Urinary bladder (tissue), 4 donors: ENCODE measurements around the gene AP1M2. TPM values are rescaled to one million over a fixed set of nuclear protein-coding genes. Genes with fewer than 3 reads are reported as not detected.

Experiments
- DNase-seq: peaks from one replicate; pipeline ENCODE4 v3.0.0-alpha.2; 2015; ENCODE audit errors: extremely low spot score
- H3K27ac ChIP-seq: one replicate; pipeline ENCODE4 v1.5.1; 2013; ENCODE audit warnings: low read depth, mild to moderate bottlenecking, moderate library complexity
- H3K36me3 ChIP-seq: one replicate; pipeline ENCODE4 v1.6.1; 2013; ENCODE audit warnings: mild to moderate bottlenecking, moderate library complexity; ENCODE audit not compliant: insufficient read depth
- H3K4me1 ChIP-seq: one replicate; pipeline ENCODE4 v1.6.1; 2013; ENCODE audit warnings: mild to moderate bottlenecking, moderate library complexity; ENCODE audit not compliant: insufficient read depth
- H3K4me3 ChIP-seq: one replicate; pipeline ENCODE4 v1.5.1; 2013; ENCODE audit warnings: low read depth, low read length
- WGBS: extraction: QIAGEN DNeasy Blood & Tissue Kit; methylation state at CpG from one replicate; pipeline ENCODE4 v1.1.7; 2013; 5-methylcytosine and 5-hydroxymethylcytosine counted together
- polyA plus RNA-seq: library from polyadenylated mRNA; stranded (reverse); fragments of 200-250 nt; gene quantifications from one replicate; pipeline ENCODE4 v1.2.3, GENCODE V29; 2013
- total RNA-seq: library from RNA; depleted of rRNA; stranded (reverse); fragments of >200 nt; gene quantifications from one replicate; pipeline ENCODE4 v1.2.3, GENCODE V29; 2014
- donor health status: healthy with polysubstance abuse.
- donor health status: healthy.

Gene AP1M2
- 9.4 TPM for total RNA-seq
- polyA plus RNA-seq = 9.3 TPM

- Histone ChIP-seq H3K27ac (no peak within 1 kb of the TSS), H3K4me1 (no peaks in the 10 kb centered on the region), H3K4me3 (peak within 1 kb of the TSS; percentile 19), H3K36me3 (no peaks in the 10 kb centered on the region)
- 16% methylated on average over 35 of the region's 35 CpGs for WGBS
- no peak for DNase-seq
These were observed at the start of gene AP1M2 for GRCh38 chr19:10587022-10587838. Gene AP1M2, minus strand, starts transcription at chr19:10587312. Its CDS starts 81 bp downstream, at chr19:10587231.

DNA sequence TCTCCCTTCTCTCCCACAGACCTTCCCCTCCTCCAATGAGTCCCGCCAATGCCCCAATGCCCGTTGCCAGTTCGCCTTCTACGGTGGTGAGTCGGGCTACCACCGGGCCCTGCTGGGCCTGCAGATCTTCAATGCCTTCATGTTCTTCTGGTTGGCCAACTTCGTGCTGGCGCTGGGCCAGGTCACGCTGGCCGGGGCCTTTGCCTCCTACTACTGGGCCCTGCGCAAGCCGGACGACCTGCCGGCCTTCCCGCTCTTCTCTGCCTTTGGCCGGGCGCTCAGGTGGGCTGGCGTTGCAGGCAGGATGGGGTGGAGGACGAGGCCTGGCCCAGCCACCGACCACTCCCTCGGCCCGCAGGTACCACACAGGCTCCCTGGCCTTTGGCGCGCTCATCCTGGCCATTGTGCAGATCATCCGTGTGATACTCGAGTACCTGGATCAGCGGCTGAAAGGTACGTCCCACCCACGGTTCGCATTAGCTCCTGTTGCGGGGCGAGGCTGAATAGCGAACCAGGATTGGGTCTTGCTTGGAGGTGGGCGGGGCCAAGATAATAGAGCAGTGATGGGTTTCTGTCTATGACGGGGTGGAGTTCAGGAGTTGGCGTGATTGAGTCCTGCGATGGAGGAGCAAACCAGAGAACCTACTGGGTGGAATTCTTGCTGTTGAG is 49.3 kb upstream of the AP1M2 start:
- H3K4me1 ChIP-seq = no peaks in the 10 kb centered on the region
- no peak overlapping the region for H3K27ac ChIP-seq
- WGBS = 90% methylated on average over 37 of the region's 37 CpGs
- no peak for DNase-seq
- no peak overlapping the region for H3K4me3 ChIP-seq
- H3K36me3 ChIP-seq = peaks cover 12% of the 10 kb centered on the region

- H3K4me1 ChIP-seq = no peaks in the 10 kb centered on the region
- peaks cover 12% of the 10 kb centered on the region for H3K36me3 ChIP-seq
- no peak overlapping the region for H3K27ac ChIP-seq
- WGBS = 86% methylated on average over 6 of the region's 6 CpGs
- no peak overlapping the region for H3K4me3 ChIP-seq
- DNase-seq = no peak
These were observed 47.9 kb upstream of the AP1M2 start for GRCh38 chr19:10634963-10635362.

GRCh38 chr19:10634430-10634829 is 47.3 kb upstream of the AP1M2 start:
- 92% methylated on average over 7 of the region's 7 CpGs for WGBS

DNA sequence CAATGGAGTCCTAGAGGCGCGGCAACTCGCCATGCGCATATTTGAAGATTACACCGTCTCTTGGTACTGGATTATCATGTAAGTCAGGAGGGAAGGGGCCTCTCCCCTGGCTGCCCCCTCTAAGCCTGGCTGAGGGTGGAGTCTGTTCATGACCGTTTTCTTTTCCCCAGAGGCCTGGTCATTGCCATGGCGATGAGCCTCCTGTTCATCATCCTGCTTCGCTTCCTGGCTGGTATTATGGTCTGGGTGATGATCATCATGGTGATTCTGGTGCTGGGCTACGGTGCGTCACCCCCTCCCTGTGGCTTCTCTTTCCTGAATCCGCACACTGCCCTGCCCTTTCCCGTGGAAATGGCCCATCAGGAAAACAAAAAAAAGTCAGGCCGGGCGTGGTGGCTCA is 44.8 kb upstream of the AP1M2 start:
- no peak overlapping the region for H3K4me3 ChIP-seq
- H3K27ac ChIP-seq = no peak overlapping the region
- no peak for DNase-seq
- H3K36me3 ChIP-seq = peaks cover 12% of the 10 kb centered on the region
- no peaks in the 10 kb centered on the region for H3K4me1 ChIP-seq
- 84% methylated on average over 14 of the region's 14 CpGs for WGBS

More at GRCh38 chr19:10634430-10634829, 47.3 kb upstream of the AP1M2 start:
- peaks cover 12% of the 10 kb centered on the region for H3K36me3 ChIP-seq
- no peaks in the 10 kb centered on the region for H3K4me1 ChIP-seq
- no peak for DNase-seq
- no peak overlapping the region for H3K4me3 ChIP-seq
- H3K27ac ChIP-seq = no peak overlapping the region

GRCh38 chr19:10625762-10626138 is 38.6 kb upstream of the AP1M2 start:
- Histone ChIP-seq H3K4me3 (peak overlapping the region; percentile 53), H3K36me3 (no peaks in the 10 kb centered on the region), H3K4me1 (no peaks in the 10 kb centered on the region), H3K27ac (peak overlapping the region; percentile 78)
- 19% methylated on average over 10 of the region's 10 CpGs for WGBS
- no peak for DNase-seq

GRCh38 chr19:10625003-10625761 is 38.1 kb upstream of the AP1M2 start, which contains the start of gene SLC44A2:
Gene SLC44A2, plus strand, starts transcription at chr19:10625553. Its CDS starts 81 bp downstream, at chr19:10625634.
- 13% methylated on average over 53 of the region's 53 CpGs for WGBS
- H3K27ac ChIP-seq = peak within 1 kb of the TSS; percentile 78

GRCh38 chr19:10624585-10624984 is 37.5 kb upstream of the AP1M2 start:
- H3K27ac ChIP-seq = no peak overlapping the region
- no peaks in the 10 kb centered on the region for H3K36me3 ChIP-seq
- no peaks in the 10 kb centered on the region for H3K4me1 ChIP-seq
- WGBS = 75% methylated on average over 6 of the region's 6 CpGs
- no peak for DNase-seq
- no peak overlapping the region for H3K4me3 ChIP-seq

More at GRCh38 chr19:10625003-10625761, 38.1 kb upstream of the AP1M2 start, which contains the start of gene SLC44A2:
- H3K4me3 ChIP-seq = peak within 1 kb of the TSS; percentile 53
- no peaks in the 10 kb centered on the region for H3K36me3 ChIP-seq
- H3K4me1 ChIP-seq = no peaks in the 10 kb centered on the region
- peak; percentile 26 for DNase-seq

DNA sequence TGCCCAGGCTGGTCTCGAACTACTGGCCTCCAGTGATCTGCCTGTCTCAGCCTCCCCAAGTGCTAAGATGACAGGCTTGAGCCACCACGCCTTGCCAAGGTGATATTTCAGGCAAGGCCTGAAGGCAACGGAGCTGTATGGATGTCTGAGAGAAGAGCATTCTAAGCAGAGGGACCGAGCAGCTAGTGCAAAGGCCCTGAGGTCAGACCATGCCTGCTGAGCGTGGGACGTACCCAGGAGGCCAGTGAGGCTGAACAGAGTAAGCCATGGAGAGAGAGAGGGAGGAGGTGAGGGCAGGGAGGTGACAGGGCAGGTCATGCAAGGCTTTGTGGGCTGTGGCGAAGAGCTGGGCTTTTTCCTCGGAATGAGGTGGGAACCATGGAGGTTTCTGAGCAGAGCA is 34.9 kb upstream of the AP1M2 start:
- 97% methylated on average over 8 of the region's 8 CpGs for WGBS
- no peak for DNase-seq
- Histone ChIP-seq H3K4me3 (no peak overlapping the region), H3K36me3 (no peaks in the 10 kb centered on the region), H3K4me1 (no peaks in the 10 kb centered on the region), H3K27ac (no peak overlapping the region)

GRCh38 chr19:10620786-10621185 is 33.7 kb upstream of the AP1M2 start:
- Histone ChIP-seq H3K36me3 (no peaks in the 10 kb centered on the region), H3K27ac (no peak overlapping the region), H3K4me3 (no peak overlapping the region), H3K4me1 (no peaks in the 10 kb centered on the region)
- WGBS = 95% methylated on average over 4 of the region's 4 CpGs
- DNase-seq = no peak

GRCh38 chr19:10618846-10619245 is 31.7 kb upstream of the AP1M2 start:
- no peak overlapping the region for H3K27ac ChIP-seq
- WGBS = 97% methylated on average over 8 of the region's 8 CpGs
- no peak for DNase-seq
- no peaks in the 10 kb centered on the region for H3K36me3 ChIP-seq
- no peak overlapping the region for H3K4me3 ChIP-seq
- H3K4me1 ChIP-seq = no peaks in the 10 kb centered on the region

DNA sequence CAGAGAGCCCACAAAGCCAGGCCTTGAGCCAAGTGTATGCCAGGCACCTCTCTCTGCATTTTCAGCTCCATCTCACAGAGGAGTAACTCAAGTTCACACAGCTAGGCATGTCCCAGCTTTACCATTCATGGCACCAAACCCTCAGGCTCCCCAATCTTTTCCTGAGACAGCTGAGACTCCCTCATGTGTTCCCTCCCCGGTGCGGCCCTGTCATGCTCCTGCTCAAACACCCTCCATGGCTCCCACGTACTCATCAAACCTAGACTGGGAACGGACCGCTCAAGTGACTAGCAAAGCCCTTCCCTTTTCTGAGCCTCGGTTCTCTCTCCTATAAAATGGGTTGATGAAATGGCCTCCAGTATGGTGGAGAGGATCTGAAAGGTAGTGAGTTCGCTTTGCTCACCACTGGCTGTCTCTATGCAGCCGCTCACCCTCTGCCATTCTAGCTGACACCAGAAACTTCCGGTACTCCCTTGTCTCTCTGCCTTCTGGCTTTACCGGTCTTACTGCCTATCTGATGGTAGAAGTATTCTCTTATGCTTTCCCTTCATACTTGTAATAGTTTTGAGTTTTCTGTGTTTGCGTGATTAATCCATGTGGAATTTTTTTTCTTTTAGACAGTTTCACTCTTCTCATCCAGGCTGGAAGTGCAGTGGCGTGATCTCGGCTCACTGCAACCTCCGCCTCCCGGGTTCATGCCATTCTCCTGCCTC is 30.5 kb upstream of the AP1M2 start:
- peak; percentile 45 for DNase-seq
- H3K36me3 ChIP-seq = no peaks in the 10 kb centered on the region
- WGBS = 71% methylated on average over 15 of the region's 15 CpGs
- H3K4me3 ChIP-seq = peak overlapping the region; percentile 6
- no peaks in the 10 kb centered on the region for H3K4me1 ChIP-seq
- no peak overlapping the region for H3K27ac ChIP-seq

DNA sequence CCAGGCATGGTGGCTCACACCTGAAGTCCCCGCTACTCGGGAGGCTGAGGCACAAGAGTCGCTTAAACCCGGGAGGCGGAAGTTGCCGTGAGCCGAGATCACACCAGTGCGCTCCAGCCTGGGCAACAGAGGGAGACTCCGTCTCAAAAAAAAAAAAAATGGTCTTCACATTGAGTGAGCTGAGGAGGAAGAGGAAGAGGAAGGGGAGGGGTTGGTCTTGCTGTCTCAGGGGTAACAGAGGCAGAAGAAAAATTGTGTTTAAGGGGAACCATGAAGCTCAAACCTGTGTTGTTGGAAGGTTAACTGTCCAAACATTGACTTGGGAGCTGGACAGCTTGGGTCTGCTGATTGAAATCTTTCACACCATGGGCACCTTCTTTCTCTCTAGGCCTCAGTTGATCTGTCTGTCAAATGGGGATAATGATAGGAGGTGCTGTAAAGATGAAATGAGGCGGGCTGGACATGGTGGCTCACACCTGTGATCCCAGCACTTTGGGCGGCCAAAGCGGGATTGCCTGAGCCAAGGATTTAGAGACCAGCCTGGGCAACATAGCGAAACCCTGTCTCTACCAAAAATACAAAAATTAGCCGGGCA is 28.4 kb upstream of the AP1M2 start:
- DNase-seq = no peak
- WGBS = 93% methylated on average over 14 of the region's 14 CpGs
- H3K4me1 ChIP-seq = no peaks in the 10 kb centered on the region
- H3K4me3 ChIP-seq = no peak overlapping the region
- no peaks in the 10 kb centered on the region for H3K36me3 ChIP-seq
- H3K27ac ChIP-seq = no peak overlapping the region
